HEK293T (cell line): ENCODE data around the gene MAGEF1.

ENCODE experiments used
- ARNT ChIP-seq: fragments of 450-650 bp; IDR thresholded peaks from 2 replicates; pipeline ENCODE4 v1.6.1; 2017; ENCODE audit warnings: mild to moderate bottlenecking
- BHLHE40 ChIP-seq: fragments of 450-650 bp; IDR thresholded peaks from 2 replicates; pipeline ENCODE4 v1.6.1; 2016; ENCODE audit warnings: mild to moderate bottlenecking, moderate library complexity, borderline replicate concordance
- CTBP1 ChIP-seq: fragments of 450-650 bp; IDR thresholded peaks from 2 replicates; pipeline ENCODE4 v1.6.1; 2016; ENCODE audit warnings: borderline replicate concordance
- ELF4 ChIP-seq: fragments of 450-650 bp; IDR thresholded peaks from 2 replicates; pipeline ENCODE4 v1.6.1; 2017; ENCODE audit warnings: antibody characterized with exemption
- FOXA1 ChIP-seq: fragments of 450-650 bp; IDR thresholded peaks from 2 replicates; pipeline ENCODE4 v1.6.1; 2016; ENCODE audit warnings: mild to moderate bottlenecking
- FOXK2 ChIP-seq: fragments of 450-650 bp; IDR thresholded peaks from 2 replicates; pipeline ENCODE4 v1.6.1; 2016; ENCODE audit warnings: mild to moderate bottlenecking
- FOXM1 ChIP-seq: fragments of 450-650 bp; IDR thresholded peaks from 2 replicates; pipeline ENCODE4 v1.6.1; 2017; ENCODE audit warnings: mild to moderate bottlenecking, borderline replicate concordance
- HDGF ChIP-seq: fragments of 450-650 bp; IDR thresholded peaks from 2 replicates; pipeline ENCODE4 v1.6.1; 2017; ENCODE audit warnings: antibody characterized with exemption, borderline replicate concordance
- L3MBTL2 ChIP-seq: fragments of 450-650 bp; conservative IDR thresholded peaks from 2 replicates; pipeline ENCODE4 v1.6.1; 2016; ENCODE audit warnings: mild to moderate bottlenecking
- PKNOX1 ChIP-seq: fragments of 450-650 bp; IDR thresholded peaks from 2 replicates; pipeline ENCODE4 v1.6.1; 2016
- SP1 ChIP-seq: fragments of 450-650 bp; IDR thresholded peaks from 2 replicates; pipeline ENCODE4 v1.6.1; 2017
- SUZ12 ChIP-seq: fragments of 450-650 bp; IDR thresholded peaks from 2 replicates; pipeline ENCODE4 v1.6.1; 2016; ENCODE audit warnings: mild to moderate bottlenecking
- TARDBP ChIP-seq: fragments of 450-650 bp; IDR thresholded peaks from 2 replicates; pipeline ENCODE4 v1.6.1; 2016
- ZNF384 ChIP-seq: fragments of 450-650 bp; IDR thresholded peaks from 2 replicates; pipeline ENCODE4 v1.6.1; 2016

GRCh38 chr3:184696697-184697096, 15.2 kb downstream of the MAGEF1 start:
- no peak for TF ChIP-seq SUZ12
- no peak for TF ChIP-seq SP1
- TF ChIP-seq L3MBTL2: no peak
- no peak for TF ChIP-seq BHLHE40
- no peak for TF ChIP-seq ZNF384
- no peak for TF ChIP-seq PKNOX1
- no peak for TF ChIP-seq FOXA1
- TF ChIP-seq TARDBP: no peak
- no peak for TF ChIP-seq FOXM1
- no peak for TF ChIP-seq ARNT
- TF ChIP-seq HDGF: no peak
- TF ChIP-seq CTBP1: no peak
- no peak for TF ChIP-seq FOXK2
- TF ChIP-seq ELF4: no peak
